Upper lobe of left lung (tissue), 4 donors: Measurements from ENCODE around the gene MSL1.
A peak's percentile ranks its signal among the peaks of the same experiment; 100 is the strongest.

Experiments used
- CTCF ChIP-seq, 6 experiments: fragments of 450-650 bp in 4 of 6; fragments of 200-600 bp in 2 of 6; sonication (generic) in 2 of 6; IDR thresholded peaks; one replicate each; pipeline ENCODE4 v1.5.1; 2016 to 2019; ENCODE audit warnings: antibody characterized with exemption in 6 of 6
- EP300 ChIP-seq, 4 donors: sonication (generic); formaldehyde crosslinking; IDR thresholded peaks; one replicate each; pipeline ENCODE4 v1.5.1; 2017; ENCODE audit warnings: antibody characterized with exemption in 4 of 4, control low read depth in 2 of 4
- POLR2A ChIP-seq, 4 donors: fragments of 450-650 bp; IDR thresholded peaks; one replicate each; pipeline ENCODE4 v1.5.1; 2016 to 2017; ENCODE audit warnings: antibody characterized with exemption in 4 of 4, mild to moderate bottlenecking in 2 of 4
- POLR2AphosphoS5 ChIP-seq, 2 donors: sonication (generic); formaldehyde crosslinking; IDR thresholded peaks; one replicate each; pipeline ENCODE4 v1.5.1; 2017; ENCODE audit warnings: antibody characterized with exemption in 2 of 2

- TF ChIP-seq POLR2A (IDR thresholded peaks at IDR 0.05) (peak in 1 of 4 donors; percentile 48), CTCF (IDR thresholded peaks at IDR 0.05) (peak; percentile 83 to 93 (median 89)), POLR2AphosphoS5 (IDR thresholded peaks at IDR 0.05) (peak; percentile 80 to 82), EP300 (IDR thresholded peaks at IDR 0.05) (peak in 3 of 4 donors; percentile 31 to 77 (median 68))
Observed at GRCh38 chr17:40111221-40112128, 10.3 kb upstream of the MSL1 start.
